ENCODE data around the gene ZNF598. TPM values are rescaled to one million over a fixed set of nuclear protein-coding genes. Genes with fewer than 3 reads are reported as not detected.

The ZNF598 gene
- total RNA-seq, 2 donors from 2014 or later = 45.6 to 49.5 TPM

GRCh38 chr16:2030036-2030435, 20.4 kb upstream of the ZNF598 start:
- peaks cover 5% of the 10 kb centered on the region for H3K36me3 ChIP-seq (ENCODE audit: control insufficient read depth, insufficient read depth, low read length)
- H3K9ac ChIP-seq (ENCODE audit: extremely low read depth, low read length, poor library complexity, severe bottlenecking) = no peak overlapping the region
- no peak overlapping the region for H3K27ac ChIP-seq (ENCODE audit: low read depth, low read length)
- no peaks in the 10 kb centered on the region for H3K9me3 ChIP-seq (ENCODE audit: control insufficient read depth, low read length)
- Mint-ChIP-seq H3K4me3 (no peak overlapping the region), H3K27ac (no peak overlapping the region), H3K9me3 (no peaks in the 10 kb centered on the region), H3K27me3 (ENCODE audit: insufficient read depth) (peaks cover 22% of the 10 kb centered on the region), H3K4me1 (peaks cover 4% of the 10 kb centered on the region), H3K36me3 (ENCODE audit: low read depth) (no peaks in the 10 kb centered on the region)
- H3K4me1 ChIP-seq (ENCODE audit: control insufficient read depth, insufficient read depth, low read length) = peaks cover 3% of the 10 kb centered on the region
- H3K4me3 ChIP-seq (ENCODE audit: low read length) = no peak overlapping the region
- TF ChIP-seq CTCF (conservative IDR thresholded peaks at IDR 0.05) = no peak
- WGBS, 2 experiments (ENCODE audit: insufficient coverage in 1 of 2, insufficient read length in 1 of 2) = 81 to 93% methylated on average over 8 to 11 of the region's 11 CpGs
- H3K27me3 ChIP-seq (ENCODE audit: control insufficient read depth, insufficient read depth, low read length, poor library complexity, severe bottlenecking) = peaks cover 3% of the 10 kb centered on the region
- no peak for DNase-seq

- no peak overlapping the region for H3K27ac Mint-ChIP-seq
- Histone ChIP-seq H3K27ac (ENCODE audit: low read depth, low read length) (no peak overlapping the region), H3K27me3 (ENCODE audit: control insufficient read depth, insufficient read depth, low read length, poor library complexity, severe bottlenecking) (peaks cover 3% of the 10 kb centered on the region), H3K36me3 (ENCODE audit: control insufficient read depth, insufficient read depth, low read length) (peaks cover 5% of the 10 kb centered on the region), H3K9me3 (ENCODE audit: control insufficient read depth, low read length) (no peaks in the 10 kb centered on the region), H3K4me3 (ENCODE audit: low read length) (no peak overlapping the region), H3K9ac (ENCODE audit: extremely low read depth, low read length, poor library complexity, severe bottlenecking) (no peak overlapping the region), H3K4me1 (ENCODE audit: control insufficient read depth, insufficient read depth, low read length) (peaks cover 3% of the 10 kb centered on the region)
- no peak for DNase-seq
- peaks cover 23% of the 10 kb centered on the region for H3K27me3 Mint-ChIP-seq (ENCODE audit: insufficient read depth)
- H3K4me1 Mint-ChIP-seq = peaks cover 4% of the 10 kb centered on the region
- WGBS, 2 experiments (ENCODE audit: insufficient coverage in 1 of 2, insufficient read length in 1 of 2) = 93 to 95% methylated on average over 11 to 22 of the region's 22 CpGs
- no peak overlapping the region for H3K4me3 Mint-ChIP-seq
- no peaks in the 10 kb centered on the region for H3K9me3 Mint-ChIP-seq
- H3K36me3 Mint-ChIP-seq (ENCODE audit: low read depth) = no peaks in the 10 kb centered on the region
- no peak for TF ChIP-seq CTCF (conservative IDR thresholded peaks at IDR 0.05)
Measured at GRCh38 chr16:2029350-2029749, 19.7 kb upstream of the ZNF598 start.

GRCh38 chr16:2028620-2029220, 19.1 kb upstream of the ZNF598 start:
- Histone ChIP-seq H3K4me1 (ENCODE audit: control insufficient read depth, insufficient read depth, low read length) (peaks cover 3% of the 10 kb centered on the region), H3K27ac (ENCODE audit: low read depth, low read length) (no peak overlapping the region), H3K9me3 (ENCODE audit: control insufficient read depth, low read length) (no peaks in the 10 kb centered on the region), H3K4me3 (ENCODE audit: low read length) (no peak overlapping the region), H3K27me3 (ENCODE audit: control insufficient read depth, insufficient read depth, low read length, poor library complexity, severe bottlenecking) (peaks cover 3% of the 10 kb centered on the region), H3K9ac (ENCODE audit: extremely low read depth, low read length, poor library complexity, severe bottlenecking) (no peak overlapping the region), H3K36me3 (ENCODE audit: control insufficient read depth, insufficient read depth, low read length) (peaks cover 5% of the 10 kb centered on the region)
- Mint-ChIP-seq H3K4me1 (peaks cover 4% of the 10 kb centered on the region), H3K36me3 (ENCODE audit: low read depth) (no peaks in the 10 kb centered on the region), H3K27me3 (ENCODE audit: insufficient read depth) (peaks cover 29% of the 10 kb centered on the region), H3K9me3 (no peaks in the 10 kb centered on the region), H3K27ac (no peak overlapping the region), H3K4me3 (no peak overlapping the region)
- WGBS, 2 experiments (ENCODE audit: insufficient coverage in 1 of 2, insufficient read length in 1 of 2) = 89 to 95% methylated on average over 12 to 18 of the region's 18 CpGs
- DNase-seq = no peak
- no peak for TF ChIP-seq CTCF (conservative IDR thresholded peaks at IDR 0.05)

Data from endodermal cell (in vitro differentiated cells).